RCC 7860 (cell line): Measurements from ENCODE around the gene TEX264.
A peak's percentile ranks its signal among the peaks of the same experiment; 100 is the strongest.
"Not testable (repeated sequence)": the region's sequence is repeated elsewhere in the genome, so short reads cannot be mapped to it uniquely, and the experiment has no call there.

Experiments
- DNase-seq: peaks from one replicate; pipeline ENCODE4 v3.0.0-alpha.2; 2015; ENCODE audit warnings: low spot score
- FAIRE-seq: peaks from 2 replicates; lab custom pipeline; 2012; peaks lifted over from hg19 to GRCh38; lab: Jason Lieb, UNC

Gene TEX264

GRCh38 chr3:51712511-51712931, 41.5 kb downstream of the TEX264 start:
- FAIRE-seq (no peak), DNase-seq (no peak)

DNA sequence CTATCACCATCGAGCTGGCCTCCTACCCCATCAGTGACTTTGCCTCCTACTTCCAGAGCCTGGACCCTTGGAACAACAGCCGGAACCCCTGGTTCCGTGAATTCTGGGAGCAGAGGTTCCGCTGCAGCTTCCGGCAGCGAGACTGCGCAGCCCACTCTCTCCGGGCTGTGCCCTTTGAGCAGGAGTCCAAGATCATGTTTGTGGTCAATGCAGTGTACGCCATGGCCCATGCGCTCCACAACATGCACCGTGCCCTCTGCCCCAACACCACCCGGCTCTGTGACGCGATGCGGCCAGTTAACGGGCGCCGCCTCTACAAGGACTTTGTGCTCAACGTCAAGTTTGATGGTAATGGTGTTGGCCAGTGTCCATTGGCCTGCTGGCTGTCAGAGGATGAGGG, 41.9 kb downstream of the TEX264 start:
- no peak for FAIRE-seq

DNA sequence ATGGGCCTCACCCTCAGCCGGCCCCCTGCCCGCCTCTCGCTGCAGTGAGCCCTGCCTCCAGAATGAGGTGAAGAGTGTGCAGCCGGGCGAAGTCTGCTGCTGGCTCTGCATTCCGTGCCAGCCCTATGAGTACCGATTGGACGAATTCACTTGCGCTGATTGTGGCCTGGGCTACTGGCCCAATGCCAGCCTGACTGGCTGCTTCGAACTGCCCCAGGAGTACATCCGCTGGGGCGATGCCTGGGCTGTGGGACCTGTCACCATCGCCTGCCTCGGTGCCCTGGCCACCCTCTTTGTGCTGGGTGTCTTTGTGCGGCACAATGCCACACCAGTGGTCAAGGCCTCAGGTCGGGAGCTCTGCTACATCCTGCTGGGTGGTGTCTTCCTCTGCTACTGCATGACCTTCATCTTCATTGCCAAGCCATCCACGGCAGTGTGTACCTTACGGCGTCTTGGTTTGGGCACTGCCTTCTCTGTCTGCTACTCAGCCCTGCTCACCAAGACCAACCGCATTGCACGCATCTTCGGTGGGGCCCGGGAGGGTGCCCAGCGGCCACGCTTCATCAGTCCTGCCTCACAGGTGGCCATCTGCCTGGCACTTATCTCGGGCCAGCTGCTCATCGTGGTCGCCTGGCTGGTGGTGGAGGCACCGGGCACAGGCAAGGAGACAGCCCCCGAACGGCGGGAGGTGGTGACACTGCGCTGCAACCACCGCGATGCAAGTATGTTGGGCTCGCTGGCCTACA, 44.4 kb downstream of the TEX264 start:
- FAIRE-seq (no peak), DNase-seq (no peak)

More for the DNA sequence above, 41.9 kb downstream of the TEX264 start:
- DNase-seq, result no peak

- DNase-seq, result no peak
- FAIRE-seq, result no peak
Measured at GRCh38 chr3:51715977-51716294, 44.9 kb downstream of the TEX264 start.

- FAIRE-seq (no peak), DNase-seq (no peak)
Measured at GRCh38 chr3:51716805-51717204, 45.8 kb downstream of the TEX264 start.

- DNase-seq (no peak), FAIRE-seq (no peak)
Measured at GRCh38 chr3:51717446-51717845, 46.4 kb downstream of the TEX264 start.

DNA sequence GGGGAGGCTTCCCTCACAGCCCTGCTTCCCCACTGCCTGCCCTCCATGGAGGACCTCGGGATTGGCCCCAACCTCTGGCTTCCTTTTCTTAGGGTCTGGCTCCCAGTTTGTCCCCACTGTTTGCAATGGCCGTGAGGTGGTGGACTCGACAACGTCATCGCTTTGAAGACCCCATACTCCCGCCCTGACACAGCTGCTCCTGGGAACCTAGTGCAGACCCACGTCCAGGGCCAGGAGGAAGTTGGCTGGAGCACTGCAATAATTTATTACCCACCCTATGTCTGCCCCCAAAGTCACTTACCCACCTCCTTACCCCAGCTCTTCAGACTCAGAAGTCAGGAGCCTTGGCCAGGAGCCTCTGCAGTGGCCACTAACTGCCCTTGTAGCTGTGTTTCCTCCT, 46.9 kb downstream of the TEX264 start:
- DNase-seq (no peak), FAIRE-seq (no peak)

- FAIRE-seq, result no peak
- peak; percentile 49 for DNase-seq
Measured at GRCh38 chr3:51718547-51719409, 47.7 kb downstream of the TEX264 start.

- no peak for DNase-seq
Measured at GRCh38 chr3:51719410-51720025, 48.5 kb downstream of the TEX264 start.

GRCh38 chr3:51720292-51721061, 49.4 kb downstream of the TEX264 start:
- no peak for DNase-seq
- no peak for FAIRE-seq

More at GRCh38 chr3:51719410-51720025, 48.5 kb downstream of the TEX264 start:
- FAIRE-seq, result no peak

DNA sequence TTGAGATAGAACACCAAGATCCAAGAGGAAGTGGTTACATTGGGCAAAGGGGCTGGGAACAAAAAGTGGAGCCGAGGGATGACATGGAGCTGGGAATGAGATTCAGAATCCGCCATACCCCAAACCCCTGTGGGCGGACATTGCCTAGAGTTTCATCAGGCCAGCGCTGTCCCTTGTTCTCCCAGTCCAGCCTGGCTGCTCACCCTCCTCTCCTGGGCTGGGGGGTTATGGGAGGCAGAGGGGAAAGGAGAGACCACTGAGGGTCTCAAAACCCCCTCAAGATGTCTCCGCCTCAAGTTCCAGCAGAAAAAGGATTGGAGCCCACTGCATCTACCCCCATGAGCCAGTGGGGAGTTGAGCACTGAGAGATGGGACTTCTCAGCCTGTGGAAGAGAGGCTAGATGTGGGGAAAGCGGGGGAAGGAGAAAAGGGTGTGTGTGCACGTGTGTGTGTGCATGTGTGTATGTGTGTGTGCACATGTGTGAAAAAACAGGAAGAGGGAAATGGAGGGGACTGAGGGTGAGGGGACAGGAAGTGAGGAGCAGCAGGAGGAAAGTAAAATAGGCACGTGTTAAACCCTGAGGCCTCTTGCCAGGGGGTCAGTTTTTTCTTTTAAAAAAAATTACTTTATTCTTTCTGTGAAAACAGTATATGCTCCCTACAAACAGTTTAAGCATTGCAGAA, 50.2 kb downstream of the TEX264 start:
- FAIRE-seq, result no peak
- DNase-seq, result no peak

DNA sequence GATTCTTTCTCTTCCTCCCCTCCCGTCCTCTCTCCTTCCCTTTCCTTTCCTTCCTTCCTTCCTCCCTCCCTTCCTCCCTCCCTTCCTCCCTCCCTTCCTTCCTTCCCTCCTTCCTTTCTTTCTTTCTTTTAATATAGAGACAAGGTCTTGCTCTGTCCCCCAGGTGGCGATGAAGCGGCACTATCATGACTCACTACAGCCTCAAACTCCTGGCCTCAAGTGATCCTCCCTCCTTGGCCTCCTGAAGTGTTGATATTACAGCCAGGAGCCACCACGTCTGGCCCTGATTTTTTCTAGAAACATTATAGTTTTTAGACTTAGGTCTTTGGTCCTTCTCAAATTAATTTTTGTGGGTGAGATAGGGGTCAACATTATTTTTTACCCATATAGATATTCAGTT, 51.3 kb downstream of the TEX264 start:
- no peak for DNase-seq
- FAIRE-seq, result no peak

- DNase-seq, result no peak
- FAIRE-seq, result no peak
Measured at GRCh38 chr3:51727500-51727899, 56.4 kb downstream of the TEX264 start.

DNA sequence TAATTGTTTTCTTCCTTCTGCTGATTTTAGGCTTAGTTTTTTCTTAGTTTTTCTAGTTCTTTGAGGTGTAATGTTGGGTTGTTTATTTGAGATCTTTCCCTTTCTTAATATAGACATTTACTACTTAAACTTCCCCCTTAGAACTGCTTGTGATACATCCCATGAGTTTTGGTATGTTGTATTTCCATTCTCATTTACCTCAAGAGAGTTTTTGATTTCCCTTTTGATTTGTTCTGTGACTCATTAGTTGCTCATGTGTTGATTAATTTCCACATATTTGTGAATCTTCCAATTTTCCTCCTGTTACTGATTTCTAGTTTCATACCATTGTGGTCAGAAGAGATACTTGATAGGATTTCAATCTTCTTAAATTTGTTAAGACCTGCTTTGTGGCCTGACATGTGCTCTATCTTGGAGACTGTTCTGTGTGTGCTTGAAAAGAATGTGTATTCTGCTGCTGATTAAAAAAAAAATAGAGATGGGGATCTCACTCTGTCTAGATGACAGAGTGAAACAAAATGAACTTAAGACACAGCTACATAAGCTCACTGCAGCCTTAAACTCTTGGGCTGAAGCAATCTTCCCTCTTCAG, 58.1 kb downstream of the TEX264 start:
- DNase-seq (no peak), FAIRE-seq (no peak)

- DNase-seq, result no peak
- FAIRE-seq, result no peak
Measured at GRCh38 chr3:51733859-51734571, 63.0 kb downstream of the TEX264 start.

DNA sequence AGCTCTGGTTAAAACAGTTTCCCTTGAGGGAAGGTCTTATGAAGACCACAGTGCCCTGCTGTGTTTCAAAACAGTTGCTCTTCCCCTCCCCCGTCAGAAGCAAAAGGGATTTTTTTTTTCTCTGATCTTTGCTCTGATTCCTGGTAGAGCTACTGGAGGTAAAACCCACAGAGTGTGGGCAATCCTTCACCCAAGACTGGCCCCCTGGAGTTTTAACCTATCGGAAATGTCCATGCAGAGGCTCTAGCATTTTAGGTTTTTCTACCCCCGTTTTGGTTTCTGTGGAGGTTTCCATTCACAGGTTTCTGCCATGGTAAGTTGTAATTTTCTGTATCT, 63.5 kb downstream of the TEX264 start:
- DNase-seq, result no peak
- FAIRE-seq, result no peak

DNA sequence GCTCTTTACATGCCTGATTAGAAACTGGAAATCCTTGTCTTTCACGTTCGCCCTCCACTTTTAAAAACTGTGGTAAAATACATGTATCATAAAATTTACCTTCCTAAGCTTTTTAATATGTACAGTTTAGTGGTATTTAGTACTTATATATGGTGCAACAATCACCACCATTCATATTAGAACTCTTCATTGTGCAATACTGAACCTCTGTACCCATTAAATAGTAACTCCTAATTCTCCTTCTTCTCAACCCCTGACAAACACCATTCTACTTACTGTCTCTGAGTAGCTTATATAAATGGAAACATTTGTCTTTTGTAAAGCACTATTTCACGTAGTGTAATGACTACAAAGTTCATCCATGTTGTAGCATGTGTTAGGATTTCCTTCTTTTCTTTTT, 64.0 kb downstream of the TEX264 start:
- FAIRE-seq (no peak), DNase-seq (no peak)

DNA sequence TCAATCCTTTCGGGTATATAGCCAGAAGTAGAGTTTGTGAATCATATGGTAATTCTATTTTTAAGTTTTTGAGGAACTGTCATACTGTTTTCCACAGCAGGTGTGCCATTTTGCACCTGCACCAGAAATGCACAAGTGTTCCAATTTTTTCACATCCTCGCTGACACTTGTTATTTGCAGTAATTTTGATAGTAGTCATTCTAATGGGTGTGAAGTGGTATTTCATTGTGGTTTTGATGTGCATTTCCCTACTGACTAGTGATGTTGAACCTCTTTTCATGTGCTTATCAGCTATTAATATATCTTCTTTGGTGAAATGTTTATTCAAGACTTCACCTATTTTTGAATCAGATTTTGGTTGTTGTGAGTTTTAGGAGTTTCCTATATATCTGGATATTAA, 64.9 kb downstream of the TEX264 start:
- FAIRE-seq, result no peak
- no peak for DNase-seq

- FAIRE-seq (no peak), DNase-seq (no peak)
Measured at GRCh38 chr3:51739110-51739509, 68.1 kb downstream of the TEX264 start.

DNA sequence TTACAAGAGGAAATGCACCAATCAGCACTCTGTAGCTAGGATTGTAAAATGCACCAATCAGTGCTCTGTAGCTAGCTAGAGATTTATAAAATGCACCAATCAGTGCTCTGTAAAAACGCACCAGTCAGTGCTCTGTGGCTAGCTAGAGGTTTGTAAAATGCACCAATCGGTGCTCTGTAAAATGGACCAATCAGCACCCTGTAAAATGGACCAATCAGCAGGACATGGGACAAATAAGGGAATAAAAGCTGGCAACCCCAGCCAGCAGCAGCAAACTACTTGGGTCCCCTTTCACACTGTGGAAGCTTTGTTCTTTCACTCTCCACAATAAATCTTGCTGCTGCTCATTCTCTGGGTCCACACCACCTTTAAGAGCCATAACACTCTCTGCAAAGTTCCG, 71.3 kb downstream of the TEX264 start:
- FAIRE-seq, DNase-seq: not testable (repeated sequence)
